ENCODE data around the gene PIP5K1C.

The PIP5K1C gene

GRCh38 chr19:3646336-3647092 lies 53.8 kb downstream of the PIP5K1C start:
- no peak for DNase-seq (ENCODE audit: low read depth in 1 of 2, low spot score in 1 of 2)

GRCh38 chr19:3645726-3646125 lies 54.5 kb downstream of the PIP5K1C start:
- DNase-seq (ENCODE audit: low read depth in 1 of 2, low spot score in 1 of 2) = no peak

DNA sequence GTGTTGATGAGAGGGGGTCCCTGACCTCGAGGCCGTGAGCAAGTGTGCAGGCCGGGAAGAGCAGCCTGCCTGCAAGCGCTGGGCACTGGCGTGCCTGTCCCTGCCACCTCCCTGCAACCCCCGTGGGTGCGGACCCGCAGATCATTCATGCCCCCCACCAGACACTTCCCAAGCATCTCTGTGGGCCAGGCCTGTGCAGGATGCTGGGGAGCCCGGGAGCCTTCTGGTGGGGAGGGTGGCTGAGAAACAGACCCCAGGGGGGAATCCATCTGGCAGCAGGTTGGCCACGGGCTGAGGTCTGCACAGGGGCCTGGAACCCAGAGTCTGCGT lies 55.2 kb downstream of the PIP5K1C start:
- no peak for DNase-seq (ENCODE audit: low read depth in 1 of 2, low spot score in 1 of 2)

DNA sequence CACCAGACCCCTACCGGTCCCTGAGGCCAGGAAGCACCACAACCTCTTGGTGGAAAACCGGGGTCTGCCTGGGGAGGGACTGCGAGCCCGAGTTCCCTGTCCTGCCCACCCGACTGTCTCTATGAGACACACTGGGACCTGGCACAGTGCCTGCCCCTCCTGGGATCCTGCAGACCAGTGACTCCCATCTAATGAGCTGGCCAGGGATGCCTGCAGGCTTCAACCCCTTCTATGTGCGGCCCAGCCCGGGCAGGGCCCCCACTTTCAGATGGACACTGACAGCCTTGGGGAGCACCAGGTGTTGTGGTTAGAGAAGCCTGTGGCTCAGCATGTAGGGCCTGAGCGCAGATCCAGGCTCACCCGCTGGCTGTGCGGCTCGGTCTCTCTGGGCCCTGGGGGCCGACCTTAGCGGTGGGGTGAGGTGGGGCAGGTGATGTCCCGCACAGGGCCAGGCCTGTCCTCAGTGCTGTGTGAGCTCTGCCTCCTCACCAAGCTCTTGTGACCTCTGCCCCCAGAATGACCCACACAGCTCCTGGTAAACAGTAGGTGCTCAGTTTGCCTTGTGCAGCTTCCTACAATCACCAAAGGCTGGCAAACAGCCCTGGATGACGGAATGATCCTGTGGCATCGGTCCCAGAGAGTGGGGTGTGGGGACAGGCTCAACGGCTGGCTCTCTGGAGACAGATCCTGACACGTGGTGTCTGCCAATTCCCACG lies 55.8 kb downstream of the PIP5K1C start:
- DNase-seq (ENCODE audit: low read depth in 1 of 2, low spot score in 1 of 2) = no peak

- no peak for DNase-seq (ENCODE audit: low read depth in 1 of 2, low spot score in 1 of 2)
Measured at GRCh38 chr19:3643674-3644313, 56.5 kb downstream of the PIP5K1C start.

GRCh38 chr19:3642987-3643673 lies 57.1 kb downstream of the PIP5K1C start:
- DNase-seq (ENCODE audit: low read depth in 1 of 2, low spot score in 1 of 2) = no peak

- no peak for DNase-seq (ENCODE audit: low read depth in 1 of 2, low spot score in 1 of 2)
Measured at GRCh38 chr19:3642296-3642695, 58.0 kb downstream of the PIP5K1C start.

DNA sequence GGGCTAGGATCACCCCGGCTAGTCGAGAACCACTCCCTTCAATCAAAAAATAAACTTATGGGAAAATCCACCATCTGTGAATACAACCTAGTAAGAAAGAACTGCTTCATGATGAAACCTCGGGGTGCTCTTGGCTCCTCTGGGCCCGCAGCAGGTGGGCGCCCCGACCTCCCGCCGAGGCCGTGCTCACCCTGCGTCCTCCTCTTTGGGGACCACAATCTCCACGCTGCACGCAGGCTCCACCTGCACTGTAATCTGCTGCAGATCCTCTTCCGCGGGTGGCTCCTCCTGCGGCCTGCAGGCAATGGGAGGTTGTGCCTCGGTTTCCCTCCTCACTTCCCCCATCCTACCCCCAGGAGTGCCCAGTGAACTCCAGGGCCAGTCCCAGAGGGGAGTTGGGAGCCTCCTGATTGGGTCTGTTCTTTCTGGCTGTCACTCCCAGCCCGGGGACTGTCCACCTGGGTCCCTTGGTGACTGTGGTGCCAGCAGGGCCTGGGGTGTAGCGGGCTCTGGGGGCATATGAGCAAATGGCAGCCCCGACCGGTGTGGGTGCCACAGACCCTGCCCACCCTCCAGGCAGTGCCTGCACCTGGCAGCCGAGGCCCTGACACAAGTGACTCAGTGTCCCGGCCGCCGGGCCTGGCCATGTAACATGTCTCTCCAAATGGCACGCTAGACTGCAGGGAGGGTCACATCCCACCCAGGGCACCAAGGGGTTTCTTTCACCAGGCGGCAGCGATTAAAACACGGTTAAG lies 58.6 kb downstream of the PIP5K1C start:
- DNase-seq (ENCODE audit: low read depth in 1 of 2, low spot score in 1 of 2) = no peak

GRCh38 chr19:3639479-3639878 lies 60.8 kb downstream of the PIP5K1C start:
- no peak for DNase-seq (ENCODE audit: low read depth in 1 of 2, low spot score in 1 of 2)

GRCh38 chr19:3638208-3639193 lies 61.8 kb downstream of the PIP5K1C start:
- no peak for DNase-seq (ENCODE audit: low read depth in 1 of 2, low spot score in 1 of 2)

DNA sequence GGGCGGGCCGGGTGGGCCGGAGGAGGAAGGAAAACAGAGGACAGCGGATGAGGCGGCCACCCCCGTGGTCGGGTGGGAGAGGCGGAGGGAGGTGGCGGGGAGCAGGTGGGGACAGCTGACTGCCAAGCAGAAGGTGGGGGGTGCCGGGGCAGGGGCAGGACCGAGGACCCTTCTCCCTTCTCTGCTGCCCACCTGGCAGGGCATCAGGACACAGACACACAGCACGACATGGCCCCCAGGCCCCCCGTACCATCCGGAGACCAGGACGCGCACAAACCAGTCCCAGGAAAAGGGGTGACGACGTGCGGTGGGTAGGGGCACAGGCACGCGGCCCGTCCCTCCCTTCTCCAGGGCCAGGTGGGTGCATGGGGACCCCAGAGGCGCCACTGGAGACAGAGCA lies 62.6 kb downstream of the PIP5K1C start:
- DNase-seq (ENCODE audit: low read depth in 1 of 2, low spot score in 1 of 2) = no peak

DNA sequence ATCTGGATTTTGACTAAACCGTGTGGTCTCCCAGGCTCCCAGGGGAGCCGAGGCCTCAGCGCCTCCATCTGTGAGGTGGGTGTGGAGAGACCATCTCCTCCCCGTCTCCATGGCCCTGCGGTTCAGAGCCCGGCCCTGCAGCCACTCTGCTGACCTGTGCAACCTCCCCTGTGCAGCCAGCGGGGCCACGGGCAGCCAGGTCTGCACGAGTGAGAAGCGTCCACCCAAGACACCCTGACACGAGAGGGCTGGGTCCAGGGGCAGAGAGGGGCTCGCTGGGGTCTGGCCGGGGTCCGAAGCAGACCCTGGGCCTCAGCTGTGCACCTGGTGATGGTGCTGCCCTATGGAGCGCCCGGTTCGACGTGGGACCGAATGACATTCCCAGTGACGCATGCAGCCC lies 63.3 kb downstream of the PIP5K1C start:
- DNase-seq (ENCODE audit: low read depth in 1 of 2, low spot score in 1 of 2) = no peak

DNA sequence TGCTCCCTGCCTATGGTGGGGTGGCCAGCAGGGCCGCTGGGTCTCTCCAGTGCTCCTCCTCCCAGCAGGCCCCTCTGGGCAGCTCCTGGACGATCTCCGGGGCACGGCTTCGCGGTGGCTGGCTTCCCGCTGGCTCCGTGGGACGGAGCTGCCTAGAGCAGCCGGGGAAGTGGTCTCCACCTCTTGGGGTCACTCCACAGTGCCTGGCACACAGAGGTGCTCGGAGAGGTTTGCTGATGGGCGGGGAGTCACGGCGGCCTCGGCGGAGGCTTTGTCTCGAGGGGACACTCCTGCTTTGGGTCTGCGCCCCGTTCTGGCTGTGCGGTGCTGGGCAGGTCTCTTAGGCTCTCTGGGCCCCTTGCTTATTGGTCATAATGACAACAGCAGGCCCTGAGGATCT lies 63.8 kb downstream of the PIP5K1C start:
- no peak for DNase-seq (ENCODE audit: low read depth in 1 of 2, low spot score in 1 of 2)

DNA sequence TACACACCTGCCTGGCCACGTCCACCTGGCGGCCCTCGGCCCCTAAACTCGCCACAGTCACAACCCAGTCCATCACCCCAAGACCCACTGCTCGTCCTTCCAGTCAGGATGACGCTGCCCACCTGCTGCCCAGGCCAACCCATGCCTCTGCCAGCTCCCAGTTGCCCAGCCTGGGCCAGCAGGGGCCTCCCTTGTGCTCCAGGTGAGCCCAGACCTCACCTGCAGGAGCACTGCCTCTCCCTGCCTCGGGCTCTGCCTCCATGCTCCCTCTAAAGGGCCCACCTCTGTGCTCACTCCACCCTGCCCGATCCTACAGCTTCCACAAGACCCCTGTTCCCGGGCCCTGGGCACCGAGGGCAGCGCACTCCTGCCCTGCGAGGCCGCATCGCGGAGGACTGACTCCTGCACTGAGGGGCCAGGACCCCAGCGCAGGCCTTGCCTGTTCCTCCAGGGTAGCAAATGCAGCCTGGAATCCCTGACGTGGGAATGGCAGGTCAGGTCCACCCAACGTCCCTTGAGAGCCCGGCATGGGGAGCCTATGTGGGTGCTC lies 65.7 kb downstream of the PIP5K1C start:
- no peak for DNase-seq (ENCODE audit: low read depth in 1 of 2, low spot score in 1 of 2)

DNA sequence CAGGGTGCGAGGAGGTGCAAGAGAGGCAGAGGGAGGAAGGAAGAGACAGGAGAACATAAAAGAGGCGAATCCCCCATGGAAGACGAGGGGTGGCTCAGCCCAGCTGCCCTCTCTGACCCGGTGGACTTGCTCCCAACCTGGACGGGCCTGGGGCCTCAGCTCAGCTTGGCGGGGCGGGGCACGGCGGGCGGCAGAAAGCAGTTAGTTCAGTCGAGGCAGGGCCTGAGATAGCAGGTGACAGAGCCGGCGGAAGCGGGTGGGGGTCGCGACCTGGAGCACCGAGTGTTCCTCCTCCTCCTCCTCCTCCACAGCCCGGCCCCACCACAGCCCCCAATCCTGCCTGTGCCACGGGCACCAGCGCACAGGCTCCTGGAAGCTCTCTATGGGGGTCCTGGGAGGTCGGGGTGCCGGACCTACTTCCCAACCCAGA lies 66.7 kb downstream of the PIP5K1C start:
- DNase-seq (ENCODE audit: low read depth in 1 of 2, low spot score in 1 of 2) = no peak

- DNase-seq (ENCODE audit: low read depth in 1 of 2, low spot score in 1 of 2) = no peak
Measured at GRCh38 chr19:3632739-3633558, 67.3 kb downstream of the PIP5K1C start.

DNA sequence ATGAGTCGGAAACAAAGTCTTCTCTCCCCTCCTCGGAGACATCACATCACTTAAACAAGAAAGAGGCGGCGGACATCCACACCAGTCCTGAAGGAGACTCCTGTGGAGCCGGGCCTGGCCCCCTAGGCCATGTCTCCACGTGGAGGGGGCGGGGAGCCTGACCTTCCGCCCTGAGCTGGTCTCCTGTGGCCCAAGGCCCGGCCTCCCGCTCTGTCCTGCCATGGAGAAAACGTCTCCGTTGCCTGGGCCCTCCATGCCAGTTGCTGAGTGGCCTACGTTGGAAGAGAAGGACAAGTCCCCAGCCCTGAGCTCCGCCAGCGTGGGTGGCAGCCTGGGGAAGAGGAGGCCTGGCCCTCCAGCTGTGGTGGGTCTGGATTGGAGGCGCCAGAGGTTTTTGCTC lies 68.2 kb downstream of the PIP5K1C start:
- DNase-seq (ENCODE audit: low read depth in 1 of 2, low spot score in 1 of 2) = no peak

GRCh38 chr19:3631053-3631861 lies 69.0 kb downstream of the PIP5K1C start:
- no peak for DNase-seq (ENCODE audit: low read depth in 1 of 2, low spot score in 1 of 2)

Measured in stimulated activated CD4-positive, alpha-beta T cell treated with anti-CD3 and anti-CD28 coated beads, Interleukin-15, amount 100 ng/mL, for 1 hour (primary cell).